ENCODE results near the gene USP37. TPM values are rescaled to one million over a fixed set of nuclear protein-coding genes. Genes with fewer than 3 reads are reported as not detected.
"Not testable (repeated sequence)": the region's sequence is repeated elsewhere in the genome, so short reads cannot be mapped to it uniquely, and the experiment has no call there.

The USP37 gene
- total RNA-seq, 1 donor from 2014 or later: 11.8 TPM

DNA sequence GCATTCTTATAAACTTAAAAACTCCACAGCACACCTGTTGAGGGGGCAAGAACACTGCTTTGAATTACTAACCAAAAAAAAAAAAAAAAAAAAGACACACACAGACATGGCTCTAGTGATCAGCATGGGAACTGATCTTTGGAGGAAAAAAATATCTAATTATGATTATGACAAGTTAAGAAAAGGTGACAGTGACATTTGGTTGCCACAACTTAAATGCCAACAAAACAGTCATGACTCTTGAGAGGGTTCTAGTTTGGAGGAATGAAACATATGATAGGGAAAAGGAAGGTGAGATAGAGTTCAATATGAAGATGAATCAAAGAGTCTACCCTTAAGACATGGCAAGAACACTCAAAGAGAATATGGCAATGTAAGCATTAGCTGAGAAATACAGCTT lies 20.6 kb downstream of the USP37 start:
- H3K27me3 ChIP-seq: no peaks in the 10 kb centered on the region
- H3K4me1 ChIP-seq: no peaks in the 10 kb centered on the region
- H3K4me3 ChIP-seq: no peak overlapping the region
- no peak overlapping the region for H3K27ac ChIP-seq
- intact Hi-C loops (cut with DNase I): no loop called here
- no peaks in the 10 kb centered on the region for H3K9me3 ChIP-seq
- H3K36me3 ChIP-seq: peaks cover 46 to 83% of the 10 kb centered on the region in 2 donors
- no peak for DNase-seq (ENCODE audit: low spot score in 2 of 2)
- TF ChIP-seq CTCF (IDR thresholded peaks at IDR 0.05): no peak

- Histone ChIP-seq H3K27ac (no peak overlapping the region), H3K4me3 (no peak overlapping the region), H3K4me1 (no peaks in the 10 kb centered on the region), H3K36me3 (peaks cover 36 to 81% of the 10 kb centered on the region in 2 donors), H3K27me3 (no peaks in the 10 kb centered on the region), H3K9me3 (no peaks in the 10 kb centered on the region)
- no peak for DNase-seq (ENCODE audit: low spot score in 2 of 2)
- no peak for TF ChIP-seq CTCF (IDR thresholded peaks at IDR 0.05)
- intact Hi-C loops (cut with DNase I): no loop called here
Observed at GRCh38 chr2:218546012-218546411, 22.1 kb downstream of the USP37 start.

GRCh38 chr2:218540015-218540414 lies 28.1 kb downstream of the USP37 start:
- Histone ChIP-seq H3K36me3 (peaks cover 47 to 81% of the 10 kb centered on the region in 2 donors), H3K4me1 (no peaks in the 10 kb centered on the region), H3K4me3 (no peak overlapping the region), H3K27me3 (no peaks in the 10 kb centered on the region), H3K9me3 (no peaks in the 10 kb centered on the region), H3K27ac (no peak overlapping the region)
- DNase-seq (ENCODE audit: low spot score in 2 of 2): no peak
- intact Hi-C loops (cut with DNase I): no loop called here
- no peak for TF ChIP-seq CTCF (IDR thresholded peaks at IDR 0.05)

- no peak for DNase-seq (ENCODE audit: low spot score in 2 of 2)
- no peak overlapping the region for H3K27ac ChIP-seq
- H3K27me3 ChIP-seq: no peaks in the 10 kb centered on the region
- H3K4me3 ChIP-seq: no peak overlapping the region
- no peaks in the 10 kb centered on the region for H3K4me1 ChIP-seq
- TF ChIP-seq CTCF (IDR thresholded peaks at IDR 0.05): no peak
- intact Hi-C loops (cut with DNase I): no loop called here
- H3K36me3 ChIP-seq: peaks cover 57 to 73% of the 10 kb centered on the region in 2 donors
- H3K9me3 ChIP-seq: no peaks in the 10 kb centered on the region
Observed at GRCh38 chr2:218536804-218537494, 31.2 kb downstream of the USP37 start.

GRCh38 chr2:218529990-218530389 lies 38.2 kb downstream of the USP37 start:
- Histone ChIP-seq H3K27me3 (no peaks in the 10 kb centered on the region), H3K27ac (no peak overlapping the region), H3K4me1 (no peaks in the 10 kb centered on the region), H3K9me3 (no peaks in the 10 kb centered on the region), H3K36me3 (peaks cover 50 to 83% of the 10 kb centered on the region in 2 donors), H3K4me3 (no peak overlapping the region)
- no peak for DNase-seq (ENCODE audit: low spot score in 2 of 2)
- intact Hi-C loops (cut with DNase I): no loop called here
- TF ChIP-seq CTCF (IDR thresholded peaks at IDR 0.05): no peak

GRCh38 chr2:218528409-218528808 lies 39.7 kb downstream of the USP37 start:
- peaks cover 45 to 86% of the 10 kb centered on the region in 2 donors for H3K36me3 ChIP-seq
- H3K4me3 ChIP-seq; DNase-seq (ENCODE audit: low spot score in 2 of 2); H3K4me1 ChIP-seq; H3K9me3 ChIP-seq; H3K27ac ChIP-seq; H3K27me3 ChIP-seq; intact Hi-C loops (cut with DNase I): not testable (repeated sequence)

Data from ascending aorta (tissue), 2 donors.